Activated naive CD4-positive, alpha-beta T cell treated with Interleukin-2 at 50 U/mL for 16 hours (primary cell): ENCODE results near the gene NUP98.
A peak's percentile ranks its signal among the peaks of the same experiment; 100 is the strongest.

Experiments used
- DNase-seq: peaks from one replicate; pipeline ENCODE4 v3.0.0-alpha.2; 2020

Gene NUP98

DNA sequence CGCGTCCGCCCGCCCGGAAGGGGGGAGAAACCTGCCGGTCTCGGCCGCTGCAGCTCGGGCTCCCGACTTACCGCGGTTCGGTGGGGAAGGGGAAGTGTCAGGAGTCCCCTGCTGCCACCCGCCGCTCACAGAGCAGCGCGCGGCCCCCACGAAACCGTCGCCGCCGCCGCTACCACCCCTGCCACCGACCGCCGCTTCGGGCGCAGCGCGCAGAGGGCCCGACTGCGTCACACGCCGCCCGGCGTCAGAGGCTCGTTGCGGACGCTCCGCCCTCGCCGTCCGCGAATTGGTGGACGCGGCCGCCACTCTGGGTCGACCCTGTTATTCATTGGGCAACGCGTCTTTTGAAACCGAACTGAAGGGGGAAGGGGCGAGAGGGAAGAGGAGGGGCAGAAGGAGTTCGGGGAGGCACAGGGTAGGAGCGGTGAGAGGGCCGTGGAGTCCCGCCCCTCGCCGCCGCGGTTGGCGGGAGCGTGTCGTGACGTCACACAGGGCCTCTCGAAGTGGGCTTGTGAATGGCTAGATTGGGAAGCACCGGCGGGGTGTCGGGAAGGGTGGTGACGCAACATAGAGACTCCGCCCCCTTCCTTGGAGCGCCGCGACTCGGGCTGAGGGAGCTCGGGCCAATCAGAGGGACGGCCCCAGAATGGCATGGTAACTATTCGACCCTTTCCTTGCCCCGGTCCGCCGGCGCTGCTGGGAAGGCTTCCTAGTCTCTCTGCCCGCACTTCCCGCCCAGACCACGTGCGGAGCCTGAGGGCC, at the start of gene NUP98:
Gene NUP98, minus strand, starts transcription at position 226 of the 762 bp plus-strand sequence. CDS start 15,437 bp downstream, outside the sequence.
- peak; percentile 100 for DNase-seq

DNA sequence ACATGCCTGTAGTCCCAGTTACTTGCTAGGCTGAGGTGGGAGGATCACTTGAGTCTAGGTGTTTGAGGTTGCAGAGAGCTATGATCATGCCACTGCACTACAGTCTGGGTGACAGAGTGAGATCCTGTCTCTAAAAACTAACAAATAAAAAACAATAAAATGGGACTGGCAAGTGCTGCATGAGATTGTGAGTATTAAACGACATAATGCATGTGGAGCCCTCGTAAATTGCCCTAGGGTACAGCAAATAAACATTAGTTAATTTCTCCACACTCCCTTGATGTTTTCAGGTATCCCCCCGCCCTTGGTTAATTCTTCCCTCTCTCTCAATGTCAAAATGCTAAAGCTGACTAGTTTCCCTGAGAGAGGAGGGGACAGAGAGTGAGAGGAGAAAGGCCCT, 48.3 kb upstream of the NUP98 start:
- DNase-seq = no peak

DNA sequence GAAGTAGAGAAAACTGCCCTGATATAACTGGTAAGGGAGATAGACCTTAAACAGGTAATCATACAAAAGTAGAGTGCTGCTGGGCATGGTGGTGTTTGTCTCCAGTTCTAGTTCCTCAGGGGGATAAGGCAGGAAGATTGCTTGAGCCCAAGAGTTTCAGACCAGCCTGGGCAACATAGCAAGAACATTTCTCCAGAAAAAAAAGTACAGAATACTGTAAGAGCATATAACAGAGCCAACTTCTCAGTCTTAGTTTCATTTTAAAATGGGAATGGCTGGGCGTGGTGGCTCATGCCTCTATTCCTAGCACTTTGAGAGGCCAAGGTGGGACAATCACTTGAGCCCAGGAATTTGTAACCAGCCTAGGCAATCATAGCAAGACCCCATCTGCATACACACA, 47.9 kb upstream of the NUP98 start:
- no peak for DNase-seq

DNA sequence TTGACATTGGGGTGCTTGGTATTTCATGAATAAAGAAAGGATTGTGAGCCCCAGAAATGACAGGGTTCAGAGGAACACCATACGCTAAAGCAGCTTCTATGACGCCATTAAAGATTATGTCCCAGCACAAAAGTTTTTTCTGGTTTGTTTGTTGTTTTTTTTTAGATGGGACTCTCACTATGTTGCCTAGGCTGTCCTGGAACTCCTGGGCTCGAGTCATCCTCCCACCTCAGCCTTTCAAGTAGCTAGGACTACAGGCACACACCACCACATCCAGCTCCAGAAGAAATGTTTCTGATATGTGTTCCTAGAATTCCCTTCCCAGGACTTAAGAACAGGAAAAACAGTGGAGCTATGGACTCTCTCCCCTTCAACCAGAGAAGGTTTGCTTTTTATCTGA, 46.0 kb upstream of the NUP98 start:
- no peak for DNase-seq

DNA sequence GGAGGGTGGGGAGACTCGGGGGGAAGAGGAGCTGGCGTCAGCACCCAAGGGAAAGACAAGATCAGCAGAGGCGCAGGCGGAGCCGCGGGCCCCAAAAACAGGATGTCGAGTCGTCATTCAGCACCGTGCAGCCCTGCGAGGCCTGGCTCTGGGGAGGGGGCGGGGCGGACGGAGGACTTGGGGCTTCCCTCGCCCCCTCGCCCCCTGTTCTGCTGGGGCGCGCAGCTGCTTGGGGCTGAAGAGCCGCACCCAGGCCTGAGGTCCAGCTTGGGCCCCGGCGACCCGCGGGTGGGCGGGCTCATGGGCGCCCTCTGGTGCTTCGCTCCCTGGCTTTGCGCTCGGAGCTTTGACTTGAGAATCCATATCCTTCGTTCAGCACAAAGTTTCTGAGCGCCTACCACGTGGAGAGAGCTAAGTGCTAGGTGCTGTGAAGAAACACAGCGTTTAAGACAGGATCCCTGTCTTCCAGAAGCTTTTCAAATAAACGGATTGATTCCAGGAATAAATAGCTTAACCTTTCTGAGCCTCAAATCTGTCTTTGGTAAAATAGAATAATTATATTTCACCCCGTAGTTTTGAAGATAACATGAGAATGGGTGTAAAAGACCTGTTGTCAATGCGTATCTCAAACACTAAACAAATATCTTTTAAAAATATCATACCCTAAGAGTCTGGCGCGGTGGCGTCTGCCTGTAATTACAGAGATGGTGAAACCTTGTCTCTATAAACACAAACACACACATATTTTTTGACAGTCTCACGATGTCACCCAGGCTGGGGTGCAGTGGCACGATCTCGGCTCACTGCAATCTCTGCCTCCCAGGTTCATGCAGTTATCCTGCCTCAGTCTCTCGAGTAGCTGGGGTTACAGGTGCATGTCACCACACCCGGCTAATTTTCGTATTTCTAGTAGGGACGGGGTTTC, 44.3 kb upstream of the NUP98 start:
- DNase-seq = peak; percentile 96

DNA sequence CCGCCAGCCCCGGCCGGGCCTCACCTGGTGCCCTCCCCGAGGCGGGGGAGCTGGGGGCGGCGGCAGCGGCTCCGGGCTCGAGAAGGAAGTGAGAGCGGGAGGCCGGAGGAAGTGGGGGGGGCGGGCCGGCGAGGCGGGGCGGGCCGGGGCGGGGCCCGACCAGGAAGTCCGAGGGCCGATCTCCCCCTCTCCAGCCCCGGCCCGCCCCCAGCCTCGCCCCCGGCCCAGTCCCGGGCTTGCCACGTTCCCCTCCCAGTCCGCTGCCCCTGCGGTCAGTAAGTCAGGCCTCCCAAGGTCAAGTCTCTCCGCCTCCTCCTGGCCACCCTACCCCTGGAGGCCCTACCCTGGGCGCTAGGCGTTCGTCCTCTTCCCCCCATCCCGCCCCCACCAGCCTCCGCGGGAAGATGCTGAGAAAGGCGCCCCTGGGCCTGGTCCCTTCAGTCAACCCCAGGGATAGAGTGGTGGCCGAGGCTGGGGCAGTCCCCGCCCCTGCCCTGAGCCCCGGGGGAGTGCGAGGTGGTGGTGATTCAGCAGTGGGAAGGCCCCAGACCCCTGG, 43.6 kb upstream of the NUP98 start, which contains the start of gene RHOG:
Gene RHOG, minus strand, starts transcription at position 90 of the 556 bp plus-strand sequence. CDS start 12,821 bp downstream, outside the sequence.
- DNase-seq = no peak

DNA sequence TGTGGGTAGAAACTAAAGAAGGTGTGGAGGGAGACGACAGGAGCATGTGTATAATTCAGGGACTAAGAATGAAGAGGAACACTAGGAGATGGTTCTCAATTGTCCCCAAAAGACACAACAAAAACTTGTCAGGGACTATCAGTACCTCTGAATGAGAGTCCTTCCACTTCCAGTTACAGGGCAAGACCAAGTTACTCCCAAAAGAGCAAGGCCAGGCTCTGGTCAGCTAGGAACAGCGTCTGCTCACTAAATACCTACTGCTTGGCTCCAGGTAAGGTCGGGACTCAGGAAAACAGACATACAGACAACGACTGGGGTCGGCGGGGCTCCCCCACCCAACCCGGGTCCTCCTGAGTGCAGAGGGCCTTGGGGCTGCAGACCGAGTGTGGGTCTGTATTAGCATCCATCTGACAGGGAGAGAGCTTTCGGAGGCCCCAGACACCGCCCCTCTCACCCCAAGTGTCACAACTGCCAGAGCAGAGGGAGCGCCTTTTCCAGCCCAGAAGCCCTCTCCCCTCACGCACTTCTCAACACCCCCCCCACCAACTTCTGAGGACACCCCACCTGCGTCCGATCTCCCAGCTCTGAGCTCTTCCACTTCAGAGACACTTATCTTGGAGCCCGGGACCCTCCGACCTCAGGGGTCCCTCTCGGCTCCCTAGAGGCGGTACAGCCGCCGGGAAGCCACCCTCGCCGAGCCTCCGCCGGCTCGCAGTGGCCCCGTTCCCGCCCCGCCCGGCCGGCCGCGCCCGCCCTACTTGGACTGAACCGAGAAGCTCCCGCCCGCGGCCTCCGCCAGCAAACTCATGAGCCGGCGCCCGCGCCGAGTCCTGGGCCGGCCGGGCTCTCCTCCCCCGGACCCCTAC, 42.9 kb upstream of the NUP98 start:
- peak; percentile 55 for DNase-seq

DNA sequence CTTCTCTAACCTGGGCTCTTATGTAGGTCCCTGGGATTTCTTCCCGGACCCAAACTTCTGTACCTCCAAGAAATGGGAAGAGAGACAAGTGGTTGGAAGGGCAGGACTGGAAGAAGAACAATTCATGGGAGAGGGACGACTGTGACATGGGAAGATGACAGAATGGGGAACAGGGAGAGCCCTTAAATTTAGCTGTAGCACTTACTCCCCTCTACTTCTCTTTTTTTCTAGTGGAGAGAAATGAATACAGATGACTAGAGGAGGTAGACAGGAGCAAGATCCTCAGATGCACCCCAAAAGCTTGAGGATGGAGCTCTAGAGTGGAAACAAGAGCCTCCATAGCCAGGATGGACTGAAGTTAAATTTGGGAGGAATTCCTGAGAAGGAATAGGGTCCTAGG, 41.1 kb upstream of the NUP98 start:
- DNase-seq = no peak

DNA sequence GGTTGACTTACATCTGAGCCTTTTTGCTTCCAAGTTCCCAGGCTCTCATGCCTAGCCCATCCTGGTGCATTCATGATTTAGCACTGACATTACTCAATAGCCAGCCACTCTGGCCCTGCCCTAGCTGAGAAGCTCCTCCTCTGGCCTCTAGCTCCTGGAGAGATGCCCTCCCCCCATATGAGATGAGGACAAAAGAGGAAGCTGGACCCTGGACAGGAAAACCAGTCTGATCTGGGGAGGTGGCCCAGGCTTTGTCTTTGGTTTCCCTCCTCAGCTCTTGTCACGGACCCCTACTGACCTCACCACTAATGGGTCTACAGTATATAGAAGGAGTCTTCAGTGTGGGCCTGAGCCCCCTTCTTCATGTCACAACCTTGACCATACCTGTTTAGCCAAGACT, 40.4 kb upstream of the NUP98 start:
- DNase-seq = no peak

DNA sequence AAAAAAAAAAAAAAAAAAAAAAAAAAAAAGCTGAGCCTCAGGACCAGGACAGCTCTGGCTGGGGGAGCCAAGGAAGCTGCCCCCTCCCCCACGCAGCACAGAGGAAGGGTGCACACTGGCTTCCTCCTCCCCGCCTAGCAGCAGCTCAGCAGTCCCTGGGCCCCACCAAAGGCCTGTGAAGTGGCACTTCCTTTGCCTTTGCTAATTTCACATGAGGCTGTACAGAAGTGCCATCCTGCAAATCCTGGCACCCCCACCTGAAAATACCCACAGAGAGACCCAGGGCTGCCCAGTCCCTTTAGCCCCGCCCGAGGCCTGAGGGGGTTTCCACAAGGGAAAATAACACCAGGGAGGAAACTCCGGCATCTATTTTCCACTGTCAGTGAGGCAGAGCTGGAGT, 39.5 kb upstream of the NUP98 start:
- DNase-seq = peak; percentile 43

DNA sequence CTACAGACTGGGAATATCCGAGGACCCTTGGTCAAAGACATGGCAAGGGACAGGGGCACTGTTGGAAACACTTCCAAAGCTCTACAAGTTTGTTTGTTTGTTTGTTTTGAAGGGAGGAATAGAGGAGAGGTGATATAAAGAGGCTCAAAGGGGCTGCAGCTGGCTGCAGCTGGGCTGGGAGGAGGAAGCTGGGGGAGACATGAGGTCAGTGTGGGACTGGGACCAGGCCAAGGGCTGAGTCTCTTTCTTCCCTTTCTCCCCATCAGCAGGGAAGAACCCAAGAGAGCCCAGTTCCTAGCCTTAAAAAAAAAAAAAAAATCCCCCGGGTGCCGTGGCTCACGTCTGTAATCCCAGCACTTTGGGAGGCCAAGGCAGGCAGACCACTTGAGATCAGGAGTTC, 38.4 kb upstream of the NUP98 start:
- no peak for DNase-seq

DNA sequence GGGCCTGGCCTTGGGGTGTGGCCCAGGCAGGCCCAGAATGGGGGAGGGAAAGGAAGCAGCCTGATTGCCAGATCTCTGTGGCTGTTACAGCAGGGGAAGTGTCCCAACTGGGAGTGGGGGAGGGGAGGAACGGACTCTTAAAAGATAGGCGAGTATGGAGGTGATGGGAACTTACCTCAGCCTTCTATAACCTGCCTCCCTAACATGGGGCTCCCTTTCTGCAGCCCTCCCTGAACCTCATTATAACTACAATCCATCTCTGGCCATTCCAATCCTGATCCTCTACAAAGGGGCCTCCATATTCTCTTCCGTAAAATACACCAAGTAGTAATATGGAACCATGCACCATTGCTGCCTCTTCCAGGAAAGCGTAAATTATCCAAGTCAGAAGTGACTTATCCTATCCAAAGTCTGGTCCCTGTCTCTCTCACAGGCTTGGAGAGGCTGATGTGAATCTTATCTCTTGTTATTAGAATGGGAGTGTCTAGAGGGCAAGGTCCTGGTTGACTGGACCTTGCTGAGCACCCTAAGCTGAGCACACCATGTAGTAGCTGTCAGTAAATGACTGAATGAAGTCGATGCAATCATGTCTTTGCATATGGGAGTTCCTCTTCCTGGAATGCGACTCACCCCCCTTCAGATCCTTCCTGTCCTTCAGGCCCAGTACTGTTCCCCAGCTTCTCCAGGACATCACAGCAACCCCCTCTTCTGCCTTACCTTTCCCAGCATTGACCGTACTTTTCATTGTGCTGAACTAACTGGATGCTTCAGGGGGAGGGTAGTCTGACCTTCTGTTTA, 37.5 kb upstream of the NUP98 start:
- no peak for DNase-seq

DNA sequence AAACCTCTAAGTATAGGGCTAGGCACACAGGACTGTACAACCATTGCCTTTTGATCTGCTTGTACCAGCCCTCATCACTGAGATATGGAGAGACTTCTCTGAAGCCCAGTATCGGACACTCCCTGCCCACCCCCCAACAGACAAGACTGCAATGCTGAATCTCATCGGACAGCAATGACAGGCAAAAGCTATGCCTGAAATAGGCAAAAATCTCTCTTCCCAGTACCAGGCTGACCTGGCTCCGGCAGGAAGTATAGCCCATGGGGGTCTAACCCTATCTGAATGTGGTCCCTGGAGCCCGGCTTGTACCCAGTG, 37.0 kb upstream of the NUP98 start:
- no peak for DNase-seq

DNA sequence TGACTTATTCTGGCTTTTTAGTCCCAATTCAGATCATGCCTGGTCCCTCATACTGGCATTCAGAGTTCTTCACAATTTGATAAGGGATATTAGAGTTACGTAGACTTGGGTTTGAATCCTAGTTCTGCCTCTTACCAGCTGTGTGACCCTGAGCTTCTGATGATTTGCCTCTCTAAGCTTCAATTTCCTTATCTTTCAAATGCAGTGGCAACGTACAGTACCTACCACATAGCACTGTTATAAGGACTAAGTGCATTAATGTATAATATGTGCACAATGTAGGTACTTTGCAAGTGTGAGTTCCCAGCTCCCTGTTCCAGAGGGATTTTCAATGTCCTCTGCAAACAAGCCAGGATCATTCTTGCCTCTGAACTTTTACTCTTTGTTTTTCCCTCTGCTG, 36.1 kb upstream of the NUP98 start:
- DNase-seq = no peak

DNA sequence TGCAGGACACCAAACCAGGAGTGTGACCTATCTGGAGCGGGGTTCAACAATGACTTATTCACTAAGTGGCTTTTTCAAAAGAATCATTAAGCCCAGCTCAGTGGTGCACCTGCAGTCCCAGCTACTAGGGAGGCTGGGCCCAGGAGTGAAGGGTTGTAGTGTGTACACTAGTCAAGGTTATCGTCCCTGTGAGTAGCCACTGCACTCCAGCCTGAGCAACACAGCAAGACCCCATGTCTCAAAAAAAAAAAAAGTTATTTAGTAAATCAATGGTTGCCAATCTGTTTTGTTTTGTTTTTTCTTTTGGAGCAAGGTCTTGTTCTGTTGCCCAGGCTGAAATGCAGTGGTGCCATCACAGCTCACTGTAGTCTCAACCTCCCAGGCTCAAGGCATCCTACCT, 35.5 kb upstream of the NUP98 start:
- no peak for DNase-seq

DNA sequence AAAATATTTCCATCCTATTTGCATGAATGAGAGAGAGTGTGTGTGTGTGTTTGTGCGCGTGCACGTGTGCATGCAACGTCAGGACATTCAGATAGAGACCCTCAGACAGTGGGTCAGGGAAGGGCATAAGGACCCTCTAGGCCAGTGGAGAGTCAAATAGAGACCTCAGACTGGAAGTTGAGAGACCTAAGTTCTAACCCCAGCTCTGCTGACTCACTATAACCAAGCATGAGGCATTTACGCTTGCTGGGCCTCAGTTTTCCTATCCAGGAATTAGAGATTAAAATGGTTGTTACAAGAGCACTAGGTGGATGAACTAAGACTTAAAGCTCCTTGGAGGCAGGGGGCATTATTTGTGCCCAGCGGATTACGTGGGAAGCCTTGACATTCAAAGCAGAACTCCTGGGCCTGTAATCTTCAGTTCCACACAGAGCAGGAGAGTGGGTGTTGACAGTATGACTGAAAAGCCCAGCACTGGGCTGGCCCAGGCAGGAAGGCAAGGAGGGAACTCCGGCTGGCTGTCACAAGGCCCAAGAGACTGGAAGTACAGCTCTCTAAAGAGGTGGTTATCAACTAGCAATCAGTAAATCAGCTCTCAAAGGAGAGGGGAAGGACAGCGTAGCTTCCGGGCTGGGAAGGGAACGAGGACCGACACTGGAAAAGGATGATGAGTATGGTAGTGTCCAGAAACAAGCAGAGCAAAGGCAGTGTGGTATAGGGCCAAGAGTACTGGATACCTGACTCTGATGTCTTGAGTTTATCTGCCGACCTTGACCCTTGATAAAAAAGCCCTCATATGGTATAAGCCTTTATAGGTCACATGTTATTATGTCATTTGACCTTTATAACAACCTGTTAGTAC, 34.3 kb upstream of the NUP98 start:
- DNase-seq = no peak

DNA sequence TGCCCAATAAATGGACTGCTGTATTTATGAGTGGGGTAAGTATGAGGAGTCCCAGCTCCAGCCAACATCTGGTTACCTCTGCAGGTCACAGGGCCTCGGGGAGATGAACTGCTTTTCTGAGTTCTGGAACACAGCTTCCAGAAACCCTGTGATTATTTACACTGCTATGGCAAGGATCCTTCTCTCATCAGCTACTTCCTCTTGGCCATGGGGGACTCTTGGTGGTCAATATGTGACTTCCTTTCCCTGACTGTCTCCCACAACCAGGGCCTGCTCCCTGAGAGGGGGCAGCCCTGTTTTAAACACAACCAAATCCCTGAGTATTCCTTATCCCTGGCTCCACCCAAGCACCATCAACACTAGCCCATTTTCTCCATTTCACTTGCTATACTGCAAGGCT, 33.4 kb upstream of the NUP98 start:
- no peak for DNase-seq

DNA sequence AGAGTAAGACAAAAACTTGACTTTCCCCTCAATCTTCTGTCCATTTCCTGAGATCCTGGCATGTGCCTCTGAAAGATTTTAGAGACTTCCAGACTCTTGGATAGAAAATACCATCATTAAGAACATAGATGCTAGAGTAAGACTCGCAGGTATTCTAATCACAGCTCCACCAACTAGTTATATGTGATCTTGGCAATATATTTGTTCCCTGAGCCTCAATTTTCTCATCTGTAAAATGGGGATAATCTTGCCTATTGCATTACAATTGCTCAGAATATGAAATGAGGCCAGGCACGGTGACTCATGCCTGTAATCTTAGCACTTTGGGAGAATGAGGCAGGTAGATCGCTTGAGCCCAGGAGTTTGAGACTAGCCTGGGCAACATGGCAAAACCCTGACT, 32.7 kb upstream of the NUP98 start:
- DNase-seq = no peak

DNA sequence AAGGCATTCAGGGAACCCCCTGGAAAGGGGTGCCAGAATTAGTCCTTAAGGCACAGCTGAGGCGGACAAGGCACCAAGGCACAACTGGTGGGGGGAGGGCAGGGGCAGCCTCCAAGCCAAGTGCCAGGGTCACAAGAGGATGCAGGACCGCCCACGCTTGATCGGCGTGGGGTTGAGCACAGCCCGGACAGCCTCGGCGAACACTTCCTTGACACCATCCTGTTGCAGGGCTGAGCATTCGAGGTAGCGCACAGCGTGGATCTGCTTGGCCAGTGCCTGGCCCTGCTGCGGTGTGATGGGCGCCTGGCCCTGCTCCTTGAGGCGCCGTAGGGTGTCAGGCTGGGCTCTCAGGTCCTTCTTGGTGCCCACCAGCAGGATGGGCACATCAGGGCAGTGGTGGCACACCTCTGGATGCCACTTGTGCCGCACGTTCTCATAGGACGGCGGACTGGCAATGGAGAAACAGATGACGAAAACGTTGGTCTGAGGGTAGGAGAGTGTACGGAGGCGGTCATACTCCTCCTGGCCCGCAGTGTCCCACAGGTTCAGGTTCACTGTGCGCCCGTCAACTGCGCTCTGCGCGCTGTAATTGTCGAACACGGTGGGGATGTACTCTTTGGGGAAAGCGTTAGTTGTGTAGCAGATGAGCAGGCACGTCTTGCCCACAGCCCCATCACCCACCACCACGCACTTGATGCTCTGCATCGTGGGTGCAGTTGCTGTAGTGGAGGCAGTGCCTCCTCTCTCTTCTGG, 30.3 kb upstream of the NUP98 start:
- no peak for DNase-seq

DNA sequence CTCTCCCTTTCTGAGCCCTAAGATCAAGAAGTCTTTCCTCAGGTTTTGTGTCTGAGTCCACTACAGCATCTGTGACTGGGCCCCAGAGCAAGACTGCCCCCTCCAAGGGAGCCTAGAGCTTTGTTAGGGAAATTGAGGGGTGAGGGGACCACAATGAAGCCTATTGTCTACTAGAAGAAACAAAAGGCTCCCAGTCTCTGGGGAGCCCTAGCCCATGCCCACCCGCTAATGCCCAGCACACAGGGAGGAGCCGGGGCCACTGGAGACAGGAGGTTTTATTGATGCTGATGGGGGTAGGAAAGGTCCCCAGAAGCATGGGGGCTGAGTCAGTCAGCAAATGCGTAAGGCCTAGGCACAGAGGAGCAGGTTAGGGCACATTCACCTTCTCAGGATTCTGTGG, 29.4 kb upstream of the NUP98 start:
- no peak for DNase-seq
